ENCODE data around the gene CDH22. TPM values are rescaled to one million over a fixed set of nuclear protein-coding genes. Genes with fewer than 3 reads are reported as not detected.

Gene CDH22
- total RNA-seq, 1 experiment from 2014 or later = not detected

DNA sequence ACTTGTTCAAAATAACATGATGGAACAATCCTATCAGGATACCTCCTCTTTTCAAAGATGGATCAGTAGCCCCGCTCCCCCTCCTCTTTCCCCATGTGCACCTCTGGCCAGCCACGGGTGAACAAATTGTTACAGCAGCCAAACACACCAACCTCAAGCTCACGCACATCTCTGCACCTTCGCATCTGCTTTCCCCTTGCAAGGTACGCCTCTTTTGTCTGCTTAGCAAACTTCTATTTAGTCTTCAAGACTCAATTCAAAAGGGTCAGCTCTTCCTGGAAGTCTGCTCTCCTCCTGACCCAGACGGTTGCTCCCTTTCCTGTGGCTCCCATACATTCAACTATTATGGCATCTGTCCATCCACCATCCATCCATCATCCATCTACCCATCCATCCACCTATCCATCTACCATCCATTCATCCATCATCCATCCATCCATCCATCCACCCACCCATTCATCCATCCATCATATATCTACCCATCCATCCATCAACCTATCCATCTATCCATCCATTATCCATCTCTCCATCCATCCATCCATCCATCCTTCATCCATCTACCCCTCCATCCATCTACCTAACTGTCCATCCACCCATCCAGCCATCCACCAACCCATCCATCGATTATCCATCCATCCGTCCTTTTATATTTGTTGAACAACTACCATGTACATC lies 36.3 kb upstream of the CDH22 start:
- peaks cover 4% of the 10 kb centered on the region; the same call in 1 of the 2 replicates for H3K27me3 ChIP-seq (ENCODE audit: control insufficient read depth, insufficient read depth, low read length)
- no peak overlapping the region for H3K4me3 ChIP-seq (ENCODE audit: low read depth in 2 of 2, low read length in 2 of 2)
- H3K4me1 ChIP-seq (ENCODE audit: control insufficient read depth, insufficient read depth, low read length) = no peaks in the 10 kb centered on the region; the same call in 1 of the 2 replicates
- CTCF ChIA-PET = no interaction called here
- intact Hi-C loops (cut with micrococcal nuclease; ENCODE audit: unreplicated experiment) (no loop called here), in situ Hi-C loops (cut with HindIII; ENCODE audit: low pct_unique_long_range_greater_than_20kb, low sequenced_read_pairs) (no loop called here)
- POLR2A ChIA-PET = no interaction called here
- no peak overlapping the region for H3K27ac ChIP-seq (ENCODE audit: low read length)
- DNase-seq (ENCODE audit: low read depth, low spot score) = no peak
- no peaks in the 10 kb centered on the region for H3K36me3 ChIP-seq (ENCODE audit: control insufficient read depth, insufficient read depth, low read length)
- no peak for ATAC-seq
- no peaks in the 10 kb centered on the region for H3K9me3 ChIP-seq (ENCODE audit: control insufficient read depth, insufficient read depth, low read depth, low read length)
- TF ChIP-seq SIN3A (IDR thresholded peaks at IDR 0.05; ENCODE audit: borderline replicate concordance, insufficient read depth, low read depth, low read length) = no peak
- no peak for TF ChIP-seq TCF7L2 (IDR thresholded peaks at IDR 0.05; ENCODE audit: low read depth, low read length)
- TF ChIP-seq, protein P1, sequence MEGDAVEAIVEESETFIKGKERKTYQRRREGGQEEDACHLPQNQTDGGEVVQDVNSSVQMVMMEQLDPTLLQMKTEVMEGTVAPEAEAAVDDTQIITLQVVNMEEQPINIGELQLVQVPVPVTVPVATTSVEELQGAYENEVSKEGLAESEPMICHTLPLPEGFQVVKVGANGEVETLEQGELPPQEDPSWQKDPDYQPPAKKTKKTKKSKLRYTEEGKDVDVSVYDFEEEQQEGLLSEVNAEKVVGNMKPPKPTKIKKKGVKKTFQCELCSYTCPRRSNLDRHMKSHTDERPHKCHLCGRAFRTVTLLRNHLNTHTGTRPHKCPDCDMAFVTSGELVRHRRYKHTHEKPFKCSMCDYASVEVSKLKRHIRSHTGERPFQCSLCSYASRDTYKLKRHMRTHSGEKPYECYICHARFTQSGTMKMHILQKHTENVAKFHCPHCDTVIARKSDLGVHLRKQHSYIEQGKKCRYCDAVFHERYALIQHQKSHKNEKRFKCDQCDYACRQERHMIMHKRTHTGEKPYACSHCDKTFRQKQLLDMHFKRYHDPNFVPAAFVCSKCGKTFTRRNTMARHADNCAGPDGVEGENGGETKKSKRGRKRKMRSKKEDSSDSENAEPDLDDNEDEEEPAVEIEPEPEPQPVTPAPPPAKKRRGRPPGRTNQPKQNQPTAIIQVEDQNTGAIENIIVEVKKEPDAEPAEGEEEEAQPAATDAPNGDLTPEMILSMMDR (IDR thresholded peaks at IDR 0.05) = no peak
- TF ChIP-seq POLR2AphosphoS5 (IDR thresholded peaks at IDR 0.05; ENCODE audit: low read depth, low read length) = no peak; the same call in 1 of the 2 replicates
- TF ChIP-seq, protein P2, sequence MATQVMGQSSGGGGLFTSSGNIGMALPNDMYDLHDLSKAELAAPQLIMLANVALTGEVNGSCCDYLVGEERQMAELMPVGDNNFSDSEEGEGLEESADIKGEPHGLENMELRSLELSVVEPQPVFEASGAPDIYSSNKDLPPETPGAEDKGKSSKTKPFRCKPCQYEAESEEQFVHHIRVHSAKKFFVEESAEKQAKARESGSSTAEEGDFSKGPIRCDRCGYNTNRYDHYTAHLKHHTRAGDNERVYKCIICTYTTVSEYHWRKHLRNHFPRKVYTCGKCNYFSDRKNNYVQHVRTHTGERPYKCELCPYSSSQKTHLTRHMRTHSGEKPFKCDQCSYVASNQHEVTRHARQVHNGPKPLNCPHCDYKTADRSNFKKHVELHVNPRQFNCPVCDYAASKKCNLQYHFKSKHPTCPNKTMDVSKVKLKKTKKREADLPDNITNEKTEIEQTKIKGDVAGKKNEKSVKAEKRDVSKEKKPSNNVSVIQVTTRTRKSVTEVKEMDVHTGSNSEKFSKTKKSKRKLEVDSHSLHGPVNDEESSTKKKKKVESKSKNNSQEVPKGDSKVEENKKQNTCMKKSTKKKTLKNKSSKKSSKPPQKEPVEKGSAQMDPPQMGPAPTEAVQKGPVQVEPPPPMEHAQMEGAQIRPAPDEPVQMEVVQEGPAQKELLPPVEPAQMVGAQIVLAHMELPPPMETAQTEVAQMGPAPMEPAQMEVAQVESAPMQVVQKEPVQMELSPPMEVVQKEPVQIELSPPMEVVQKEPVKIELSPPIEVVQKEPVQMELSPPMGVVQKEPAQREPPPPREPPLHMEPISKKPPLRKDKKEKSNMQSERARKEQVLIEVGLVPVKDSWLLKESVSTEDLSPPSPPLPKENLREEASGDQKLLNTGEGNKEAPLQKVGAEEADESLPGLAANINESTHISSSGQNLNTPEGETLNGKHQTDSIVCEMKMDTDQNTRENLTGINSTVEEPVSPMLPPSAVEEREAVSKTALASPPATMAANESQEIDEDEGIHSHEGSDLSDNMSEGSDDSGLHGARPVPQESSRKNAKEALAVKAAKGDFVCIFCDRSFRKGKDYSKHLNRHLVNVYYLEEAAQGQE (IDR thresholded peaks at IDR 0.05; ENCODE audit: insufficient read depth in 1 of 2, low read depth in 2 of 2, low read length in 1 of 2) = no peak
- no TSS peak for BruUV-seq (replicated peaks)

DNA sequence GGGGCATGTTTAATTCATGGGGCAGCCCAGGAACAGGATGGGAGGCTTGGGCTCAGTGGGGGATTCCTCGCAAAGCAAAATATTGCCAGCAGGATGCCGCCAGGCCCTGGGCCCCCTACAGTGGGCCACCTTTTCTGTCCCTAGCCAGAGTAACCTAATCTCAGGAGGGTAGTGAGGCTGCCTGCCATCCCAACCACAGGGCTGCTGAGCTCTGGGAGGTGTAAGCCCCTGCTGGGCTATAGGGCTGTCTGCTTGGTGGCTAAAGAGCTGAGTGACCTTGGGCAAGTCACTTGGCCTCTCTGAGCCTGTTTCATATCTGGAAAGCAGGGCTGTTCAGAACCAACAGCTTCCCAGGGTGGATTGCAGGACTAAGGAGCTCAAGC lies 35.7 kb upstream of the CDH22 start:
- Histone ChIP-seq H3K27me3 (ENCODE audit: control insufficient read depth, insufficient read depth, low read length) (peaks cover 7% of the 10 kb centered on the region), H3K36me3 (ENCODE audit: control insufficient read depth, insufficient read depth, low read length) (no peaks in the 10 kb centered on the region), H3K4me1 (ENCODE audit: control insufficient read depth, insufficient read depth, low read length) (no peaks in the 10 kb centered on the region; the same call in 1 of the 2 replicates), H3K9me3 (ENCODE audit: control insufficient read depth, insufficient read depth, low read depth, low read length) (no peaks in the 10 kb centered on the region), H3K27ac (ENCODE audit: low read length) (no peak overlapping the region), H3K4me3 (ENCODE audit: low read depth in 2 of 2, low read length in 2 of 2) (no peak overlapping the region)
- ChIA-PET CTCF (interaction anchor here (0.5 kb wide), 1 partner anchor 414 kb away, joined by 3 read pairs; no protein-coding TSS in a partner anchor), POLR2A (no interaction called here)
- no TSS peak for BruUV-seq (replicated peaks)
- no peak for ATAC-seq
- intact Hi-C loops (cut with micrococcal nuclease; ENCODE audit: unreplicated experiment) = no loop called here
- TF ChIP-seq, protein P2 (IDR thresholded peaks at IDR 0.05; ENCODE audit: insufficient read depth in 1 of 2, low read depth in 2 of 2, low read length in 1 of 2) = no peak
- TF ChIP-seq, protein P1 (IDR thresholded peaks at IDR 0.05) = no peak
- no peak for TF ChIP-seq SIN3A (IDR thresholded peaks at IDR 0.05; ENCODE audit: borderline replicate concordance, insufficient read depth, low read depth, low read length)
- no peak for TF ChIP-seq TCF7L2 (IDR thresholded peaks at IDR 0.05; ENCODE audit: low read depth, low read length)
- TF ChIP-seq POLR2AphosphoS5 (IDR thresholded peaks at IDR 0.05; ENCODE audit: low read depth, low read length) = no peak
- in situ Hi-C loops (cut with HindIII; ENCODE audit: low pct_unique_long_range_greater_than_20kb, low sequenced_read_pairs) = no loop called here
- DNase-seq (ENCODE audit: low read depth, low spot score) = no peak
